ENCODE data around the gene FSIP1. TPM values are rescaled to one million over a fixed set of nuclear protein-coding genes. Genes with fewer than 3 reads are reported as not detected.

Gene FSIP1
- total RNA-seq, 1 experiment from 2014 or later, result 0.61 TPM

GRCh38 chr15:39778021-39778420 is 4.6 kb downstream of the FSIP1 start (continued):
- TF ChIP-seq, protein P1, sequence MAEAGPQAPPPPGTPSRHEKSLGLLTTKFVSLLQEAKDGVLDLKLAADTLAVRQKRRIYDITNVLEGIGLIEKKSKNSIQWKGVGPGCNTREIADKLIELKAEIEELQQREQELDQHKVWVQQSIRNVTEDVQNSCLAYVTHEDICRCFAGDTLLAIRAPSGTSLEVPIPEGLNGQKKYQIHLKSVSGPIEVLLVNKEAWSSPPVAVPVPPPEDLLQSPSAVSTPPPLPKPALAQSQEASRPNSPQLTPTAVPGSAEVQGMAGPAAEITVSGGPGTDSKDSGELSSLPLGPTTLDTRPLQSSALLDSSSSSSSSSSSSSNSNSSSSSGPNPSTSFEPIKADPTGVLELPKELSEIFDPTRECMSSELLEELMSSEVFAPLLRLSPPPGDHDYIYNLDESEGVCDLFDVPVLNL (CRISPR knock-in tag; IDR thresholded peaks at IDR 0.05; ENCODE audit: borderline replicate concordance, low read depth), result no peak
- TF ChIP-seq ATF6 (CRISPR knock-in tag; IDR thresholded peaks at IDR 0.05) (no peak), ZBTB21 (CRISPR knock-in tag; IDR thresholded peaks at IDR 0.05; ENCODE audit: borderline replicate concordance) (no peak), ZNF532 (CRISPR knock-in tag; IDR thresholded peaks at IDR 0.05; ENCODE audit: borderline replicate concordance) (no peak), TEAD1 (CRISPR knock-in tag; IDR thresholded peaks at IDR 0.05) (no peak), ELF4 (CRISPR knock-in tag; IDR thresholded peaks at IDR 0.05; ENCODE audit: low read depth) (no peak)
- TF ChIP-seq, protein P2, sequence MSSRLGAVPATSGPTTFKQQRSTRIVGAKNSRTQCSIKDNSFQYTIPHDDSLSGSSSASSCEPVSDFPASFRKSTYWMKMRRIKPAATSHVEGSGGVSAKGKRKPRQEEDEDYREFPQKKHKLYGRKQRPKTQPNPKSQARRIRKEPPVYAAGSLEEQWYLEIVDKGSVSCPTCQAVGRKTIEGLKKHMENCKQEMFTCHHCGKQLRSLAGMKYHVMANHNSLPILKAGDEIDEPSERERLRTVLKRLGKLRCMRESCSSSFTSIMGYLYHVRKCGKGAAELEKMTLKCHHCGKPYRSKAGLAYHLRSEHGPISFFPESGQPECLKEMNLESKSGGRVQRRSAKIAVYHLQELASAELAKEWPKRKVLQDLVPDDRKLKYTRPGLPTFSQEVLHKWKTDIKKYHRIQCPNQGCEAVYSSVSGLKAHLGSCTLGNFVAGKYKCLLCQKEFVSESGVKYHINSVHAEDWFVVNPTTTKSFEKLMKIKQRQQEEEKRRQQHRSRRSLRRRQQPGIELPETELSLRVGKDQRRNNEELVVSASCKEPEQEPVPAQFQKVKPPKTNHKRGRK (CRISPR knock-in tag; IDR thresholded peaks at IDR 0.05; ENCODE audit: borderline replicate concordance), result no peak
- TF ChIP-seq, protein P3, sequence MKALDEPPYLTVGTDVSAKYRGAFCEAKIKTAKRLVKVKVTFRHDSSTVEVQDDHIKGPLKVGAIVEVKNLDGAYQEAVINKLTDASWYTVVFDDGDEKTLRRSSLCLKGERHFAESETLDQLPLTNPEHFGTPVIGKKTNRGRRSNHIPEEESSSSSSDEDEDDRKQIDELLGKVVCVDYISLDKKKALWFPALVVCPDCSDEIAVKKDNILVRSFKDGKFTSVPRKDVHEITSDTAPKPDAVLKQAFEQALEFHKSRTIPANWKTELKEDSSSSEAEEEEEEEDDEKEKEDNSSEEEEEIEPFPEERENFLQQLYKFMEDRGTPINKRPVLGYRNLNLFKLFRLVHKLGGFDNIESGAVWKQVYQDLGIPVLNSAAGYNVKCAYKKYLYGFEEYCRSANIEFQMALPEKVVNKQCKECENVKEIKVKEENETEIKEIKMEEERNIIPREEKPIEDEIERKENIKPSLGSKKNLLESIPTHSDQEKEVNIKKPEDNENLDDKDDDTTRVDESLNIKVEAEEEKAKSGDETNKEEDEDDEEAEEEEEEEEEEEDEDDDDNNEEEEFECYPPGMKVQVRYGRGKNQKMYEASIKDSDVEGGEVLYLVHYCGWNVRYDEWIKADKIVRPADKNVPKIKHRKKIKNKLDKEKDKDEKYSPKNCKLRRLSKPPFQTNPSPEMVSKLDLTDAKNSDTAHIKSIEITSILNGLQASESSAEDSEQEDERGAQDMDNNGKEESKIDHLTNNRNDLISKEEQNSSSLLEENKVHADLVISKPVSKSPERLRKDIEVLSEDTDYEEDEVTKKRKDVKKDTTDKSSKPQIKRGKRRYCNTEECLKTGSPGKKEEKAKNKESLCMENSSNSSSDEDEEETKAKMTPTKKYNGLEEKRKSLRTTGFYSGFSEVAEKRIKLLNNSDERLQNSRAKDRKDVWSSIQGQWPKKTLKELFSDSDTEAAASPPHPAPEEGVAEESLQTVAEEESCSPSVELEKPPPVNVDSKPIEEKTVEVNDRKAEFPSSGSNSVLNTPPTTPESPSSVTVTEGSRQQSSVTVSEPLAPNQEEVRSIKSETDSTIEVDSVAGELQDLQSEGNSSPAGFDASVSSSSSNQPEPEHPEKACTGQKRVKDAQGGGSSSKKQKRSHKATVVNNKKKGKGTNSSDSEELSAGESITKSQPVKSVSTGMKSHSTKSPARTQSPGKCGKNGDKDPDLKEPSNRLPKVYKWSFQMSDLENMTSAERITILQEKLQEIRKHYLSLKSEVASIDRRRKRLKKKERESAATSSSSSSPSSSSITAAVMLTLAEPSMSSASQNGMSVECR (CRISPR knock-in tag; IDR thresholded peaks at IDR 0.05; ENCODE audit: borderline replicate concordance), result no peak
- TF ChIP-seq, protein P4, sequence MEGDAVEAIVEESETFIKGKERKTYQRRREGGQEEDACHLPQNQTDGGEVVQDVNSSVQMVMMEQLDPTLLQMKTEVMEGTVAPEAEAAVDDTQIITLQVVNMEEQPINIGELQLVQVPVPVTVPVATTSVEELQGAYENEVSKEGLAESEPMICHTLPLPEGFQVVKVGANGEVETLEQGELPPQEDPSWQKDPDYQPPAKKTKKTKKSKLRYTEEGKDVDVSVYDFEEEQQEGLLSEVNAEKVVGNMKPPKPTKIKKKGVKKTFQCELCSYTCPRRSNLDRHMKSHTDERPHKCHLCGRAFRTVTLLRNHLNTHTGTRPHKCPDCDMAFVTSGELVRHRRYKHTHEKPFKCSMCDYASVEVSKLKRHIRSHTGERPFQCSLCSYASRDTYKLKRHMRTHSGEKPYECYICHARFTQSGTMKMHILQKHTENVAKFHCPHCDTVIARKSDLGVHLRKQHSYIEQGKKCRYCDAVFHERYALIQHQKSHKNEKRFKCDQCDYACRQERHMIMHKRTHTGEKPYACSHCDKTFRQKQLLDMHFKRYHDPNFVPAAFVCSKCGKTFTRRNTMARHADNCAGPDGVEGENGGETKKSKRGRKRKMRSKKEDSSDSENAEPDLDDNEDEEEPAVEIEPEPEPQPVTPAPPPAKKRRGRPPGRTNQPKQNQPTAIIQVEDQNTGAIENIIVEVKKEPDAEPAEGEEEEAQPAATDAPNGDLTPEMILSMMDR (IDR thresholded peaks at IDR 0.05), result no peak
- TF ChIP-seq, protein P5, sequence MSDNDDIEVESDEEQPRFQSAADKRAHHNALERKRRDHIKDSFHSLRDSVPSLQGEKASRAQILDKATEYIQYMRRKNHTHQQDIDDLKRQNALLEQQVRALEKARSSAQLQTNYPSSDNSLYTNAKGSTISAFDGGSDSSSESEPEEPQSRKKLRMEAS (CRISPR knock-in tag; IDR thresholded peaks at IDR 0.05), result no peak
